Parathyroid adenoma (tissue), 2 donors: ENCODE data around the gene AKR1C8.

Source experiments
- H2AFZ ChIP-seq: fragments of 300-600 bp; sonication (generic); one replicate; pipeline ENCODE4 v1.7.0; 2017; ENCODE audit warnings: antibody characterized with exemption, mild to moderate bottlenecking
- H3K27ac ChIP-seq: fragments of 300-600 bp; sonication (generic); one replicate; pipeline ENCODE4 v1.7.0; 2017
- H3K27me3 ChIP-seq: fragments of 300-600 bp; sonication (generic); one replicate; pipeline ENCODE4 v1.7.0; 2017; ENCODE audit warnings: low read length; ENCODE audit not compliant: control insufficient read depth, insufficient read depth
- H3K36me3 ChIP-seq: fragments of 300-600 bp; sonication (generic); one replicate; pipeline ENCODE4 v1.7.0; 2017; ENCODE audit warnings: low read length; ENCODE audit not compliant: control insufficient read depth, insufficient read depth
- H3K4me1 ChIP-seq: fragments of 300-600 bp; sonication (generic); one replicate; pipeline ENCODE4 v1.7.0; 2017; ENCODE audit warnings: control low read depth
- H3K4me2 ChIP-seq: fragments of 300-600 bp; sonication (generic); one replicate; pipeline ENCODE4 v1.7.0; 2017; ENCODE audit warnings: low read length
- H3K4me3 ChIP-seq: fragments of 300-600 bp; sonication (generic); one replicate; pipeline ENCODE4 v1.7.0; 2017; ENCODE audit warnings: low read depth, low read length
- H3K79me2 ChIP-seq: fragments of 300-600 bp; sonication (generic); one replicate; pipeline ENCODE4 v1.7.0; 2017; ENCODE audit warnings: control low read depth
- H3K9ac ChIP-seq: fragments of 300-600 bp; sonication (generic); one replicate; pipeline ENCODE4 v1.7.0; 2017; ENCODE audit warnings: mild to moderate bottlenecking
- H3K9me3 ChIP-seq: fragments of 300-600 bp; sonication (generic); one replicate; pipeline ENCODE4 v1.7.0; 2017; ENCODE audit warnings: low read length; ENCODE audit not compliant: control insufficient read depth
- CTCF ChIP-seq: fragments of 300-600 bp; sonication (generic); IDR thresholded peaks from one replicate; pipeline ENCODE4 v1.7.0; 2017; ENCODE audit warnings: antibody characterized with exemption, mild to moderate bottlenecking
- donor health status: primary hyperparathyroidism.

AKR1C8 gene

GRCh38 chr10:5165738-5166137 is 19.2 kb downstream of the AKR1C8 start:
- H3K4me3 ChIP-seq, result no peak overlapping the region
- no peak for TF ChIP-seq CTCF
- H3K9me3 ChIP-seq, result peaks cover 5% of the 10 kb centered on the region

GRCh38 chr10:5163487-5163886 is 21.5 kb downstream of the AKR1C8 start:
- H3K27me3 ChIP-seq, result no peaks in the 10 kb centered on the region
- no peak overlapping the region for H3K4me3 ChIP-seq
- H3K27ac ChIP-seq, result no peak overlapping the region
- H2AFZ ChIP-seq, result no peak overlapping the region
- no peaks in the 10 kb centered on the region for H3K36me3 ChIP-seq
- H3K4me1 ChIP-seq, result no peaks in the 10 kb centered on the region
- peaks cover 3% of the 10 kb centered on the region for H3K9me3 ChIP-seq
- no peak for TF ChIP-seq CTCF
- no peak overlapping the region for H3K9ac ChIP-seq
- H3K4me2 ChIP-seq, result no peak overlapping the region
- H3K79me2 ChIP-seq, result no peaks in the 10 kb centered on the region

More at GRCh38 chr10:5165738-5166137, 19.2 kb downstream of the AKR1C8 start:
- Histone ChIP-seq H3K36me3 (no peaks in the 10 kb centered on the region), H3K27me3 (no peaks in the 10 kb centered on the region), H3K4me1 (no peaks in the 10 kb centered on the region), H3K4me2 (no peak overlapping the region), H3K9ac (no peak overlapping the region), H3K79me2 (no peaks in the 10 kb centered on the region), H2AFZ (no peak overlapping the region), H3K27ac (no peak overlapping the region)

- Histone ChIP-seq H3K9ac (no peak overlapping the region), H3K27ac (no peak overlapping the region), H2AFZ (no peak overlapping the region), H3K9me3 (no peaks in the 10 kb centered on the region), H3K27me3 (no peaks in the 10 kb centered on the region), H3K4me1 (no peaks in the 10 kb centered on the region), H3K4me3 (no peak overlapping the region), H3K36me3 (no peaks in the 10 kb centered on the region), H3K4me2 (no peak overlapping the region), H3K79me2 (no peaks in the 10 kb centered on the region)
- no peak for TF ChIP-seq CTCF
These were observed 25.8 kb downstream of the AKR1C8 start for GRCh38 chr10:5159126-5159525.

- H3K4me2 ChIP-seq, result no peak overlapping the region
- no peaks in the 10 kb centered on the region for H3K36me3 ChIP-seq
- TF ChIP-seq CTCF, result no peak
- H3K4me1 ChIP-seq, result no peaks in the 10 kb centered on the region
- no peak overlapping the region for H3K4me3 ChIP-seq
- no peaks in the 10 kb centered on the region for H3K79me2 ChIP-seq
- H2AFZ ChIP-seq, result no peak overlapping the region
- H3K9ac ChIP-seq, result no peak overlapping the region
- no peak overlapping the region for H3K27ac ChIP-seq
- H3K9me3 ChIP-seq, result no peaks in the 10 kb centered on the region
- no peaks in the 10 kb centered on the region for H3K27me3 ChIP-seq
These were observed 27.4 kb downstream of the AKR1C8 start for GRCh38 chr10:5157501-5157900.

GRCh38 chr10:5155951-5156350 is 29.0 kb downstream of the AKR1C8 start:
- Histone ChIP-seq H3K36me3 (no peaks in the 10 kb centered on the region), H3K27me3 (no peaks in the 10 kb centered on the region), H3K9me3 (no peaks in the 10 kb centered on the region), H3K4me2 (no peak overlapping the region), H3K9ac (no peak overlapping the region), H3K4me1 (no peaks in the 10 kb centered on the region), H3K4me3 (no peak overlapping the region), H2AFZ (no peak overlapping the region), H3K27ac (no peak overlapping the region), H3K79me2 (no peaks in the 10 kb centered on the region)
- TF ChIP-seq CTCF, result no peak
